Small intestine (tissue), 7 donors: ENCODE results near the gene CCDC178. TPM values are rescaled to one million over a fixed set of nuclear protein-coding genes. Genes with fewer than 3 reads are reported as not detected.

Experiments used
- DNase-seq, 2 donors: peaks; one replicate each; pipeline versions ENCODE4 v3.0.0 to v3.0.0-alpha.2; 2013
- FAIRE-seq: peaks from 2 replicates; lab custom pipeline; 2012; peaks lifted over from hg19 to GRCh38; lab: Jason Lieb, UNC
- H3K27ac ChIP-seq, 3 donors: one replicate each; pipeline ENCODE4 v1.5.1; 2013; ENCODE audit warnings: low read length in 2 of 3, mild to moderate bottlenecking in 2 of 3, control low read depth in 1 of 3, inconsistent platforms in 1 of 3, low read depth in 1 of 3, moderate library complexity in 1 of 3
- H3K27me3 ChIP-seq, 3 donors: one replicate each; pipeline ENCODE4 v1.6.1; 2013; ENCODE audit warnings: low read length in 3 of 3, inconsistent platforms in 1 of 3; ENCODE audit not compliant: control insufficient read depth in 3 of 3, insufficient read depth in 3 of 3
- H3K36me3 ChIP-seq, 3 donors: one replicate each; pipeline ENCODE4 v1.6.1; 2013; ENCODE audit warnings: low read length in 3 of 3, inconsistent platforms in 1 of 3, low read depth in 1 of 3, mild to moderate bottlenecking in 1 of 3, moderate library complexity in 1 of 3; ENCODE audit not compliant: control insufficient read depth in 3 of 3, insufficient read depth in 2 of 3
- H3K4me1 ChIP-seq, 3 donors: one replicate each; pipeline ENCODE4 v1.6.1; 2013; ENCODE audit warnings: low read length in 2 of 3, inconsistent platforms in 1 of 3, low read depth in 1 of 3, mild to moderate bottlenecking in 1 of 3, moderate library complexity in 1 of 3; ENCODE audit not compliant: control insufficient read depth in 3 of 3, insufficient read depth in 2 of 3
- H3K4me3 ChIP-seq, 3 donors: one replicate each; pipeline ENCODE4 v1.5.1; 2013; ENCODE audit warnings: low read length in 3 of 3, control low read depth in 1 of 3, inconsistent platforms in 1 of 3, low read depth in 1 of 3, mild to moderate bottlenecking in 1 of 3, moderate library complexity in 1 of 3
- H3K9me3 ChIP-seq, 2 donors: one replicate each; pipeline ENCODE4 v1.6.1; 2013; ENCODE audit warnings: low read depth in 1 of 2, low read length in 1 of 2; ENCODE audit not compliant: control insufficient read depth in 2 of 2, insufficient read depth in 1 of 2
- WGBS, 3 donors: extraction: QIAGEN DNeasy Blood & Tissue Kit; methylation state at CpG; one replicate each; pipeline ENCODE4 v1.1.7; 2013; 5-methylcytosine and 5-hydroxymethylcytosine counted together
- polyA plus RNA-seq, 4 donors: library from polyadenylated mRNA; stranded (reverse) in 3 of 4; unstranded in 1 of 4; fragments of 200-250 nt in 3 of 4; fragments of 120-200 nt in 1 of 4; gene quantifications; one replicate each; pipeline versions ENCODE4 v1.2.1 to v1.2.3, GENCODE V29; 2013
- donor health status: healthy with polysubstance abuse.
- donor health status: control.
- donor health status: control.
- donor health status: Bipolar disorder and iron deficiency.
- donor health status: healthy.

CCDC178 gene
- polyA plus RNA-seq, 4 donors, result 0.45 to 0.52 TPM; not detected in 2

- no peak for FAIRE-seq
- no peak overlapping the region for H3K4me3 ChIP-seq
- H3K4me1 ChIP-seq, result no peaks in the 10 kb centered on the region
- no peak overlapping the region for H3K27ac ChIP-seq
- 17 to 36% (median 20%) methylated on average over 2 of the region's 2 CpGs for WGBS, 3 donors
- H3K9me3 ChIP-seq, result no peaks in the 10 kb centered on the region
- no peaks in the 10 kb centered on the region for H3K27me3 ChIP-seq
- H3K36me3 ChIP-seq, result no peaks in the 10 kb centered on the region
- DNase-seq, result peak; percentile 3 to 50
These were observed 520.7 kb downstream of the CCDC178 start for GRCh38 chr18:32919799-32920198.

DNA sequence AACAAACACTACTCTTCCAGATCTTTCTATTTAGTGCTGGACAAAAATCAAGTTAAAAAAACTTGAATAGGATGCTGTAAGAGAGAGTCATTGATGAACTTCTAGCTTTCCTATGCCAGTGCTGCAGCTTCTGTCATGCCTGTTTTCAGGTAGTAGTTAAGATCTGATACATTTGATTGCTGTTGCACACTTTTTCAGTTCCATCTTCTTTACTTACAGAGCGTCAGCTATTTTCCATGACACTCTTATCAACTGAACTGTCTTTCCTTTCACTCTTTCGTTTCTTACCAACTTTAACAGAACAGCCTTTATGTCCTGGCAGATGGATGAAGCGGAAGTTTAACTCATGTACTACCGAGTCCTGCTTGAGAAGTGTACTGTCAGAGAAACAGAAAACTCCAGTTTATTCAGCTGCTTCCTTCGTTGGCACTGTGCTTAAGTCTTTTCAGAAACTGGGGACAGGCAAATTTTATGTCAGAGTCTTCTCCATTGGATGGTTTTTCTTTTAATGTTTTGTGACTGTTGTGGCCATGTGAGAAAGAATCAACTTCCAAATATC is 521.8 kb downstream of the CCDC178 start:
- Histone ChIP-seq H3K4me3 (no peak overlapping the region), H3K9me3 (no peaks in the 10 kb centered on the region), H3K4me1 (no peaks in the 10 kb centered on the region), H3K27ac (no peak overlapping the region), H3K36me3 (no peaks in the 10 kb centered on the region), H3K27me3 (no peaks in the 10 kb centered on the region)
- WGBS, 3 donors, result 58 to 70% (median 66%) methylated on average over 5 of the region's 5 CpGs
- FAIRE-seq (no peak), DNase-seq (no peak)

DNA sequence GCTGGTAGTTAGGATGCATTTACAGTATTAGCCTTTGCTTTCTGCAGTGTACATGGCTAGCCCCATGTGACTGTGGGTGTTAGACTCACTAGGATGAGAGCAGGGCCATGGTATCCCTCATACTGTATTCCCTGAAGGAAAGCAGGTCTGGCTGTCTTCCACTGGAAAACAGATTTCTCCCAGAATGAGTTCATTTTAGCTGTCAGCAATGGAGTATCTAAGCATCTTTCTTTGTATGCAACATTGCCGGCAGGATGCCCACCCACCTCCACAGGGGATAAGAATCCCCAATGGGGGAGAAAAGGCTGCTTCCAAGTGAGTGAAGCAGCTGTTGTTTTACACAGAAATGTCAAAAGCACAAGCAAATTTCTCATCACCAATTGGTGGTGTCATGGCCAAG is 525.0 kb downstream of the CCDC178 start:
- Histone ChIP-seq H3K4me3 (no peak overlapping the region), H3K27me3 (no peaks in the 10 kb centered on the region), H3K4me1 (no peaks in the 10 kb centered on the region), H3K36me3 (no peaks in the 10 kb centered on the region), H3K9me3 (no peaks in the 10 kb centered on the region), H3K27ac (no peak overlapping the region)
- 67 to 81% (median 74%) methylated on average over 1 of the region's 1 CpG for WGBS, 3 donors
- FAIRE-seq, result no peak
- DNase-seq, result no peak

DNA sequence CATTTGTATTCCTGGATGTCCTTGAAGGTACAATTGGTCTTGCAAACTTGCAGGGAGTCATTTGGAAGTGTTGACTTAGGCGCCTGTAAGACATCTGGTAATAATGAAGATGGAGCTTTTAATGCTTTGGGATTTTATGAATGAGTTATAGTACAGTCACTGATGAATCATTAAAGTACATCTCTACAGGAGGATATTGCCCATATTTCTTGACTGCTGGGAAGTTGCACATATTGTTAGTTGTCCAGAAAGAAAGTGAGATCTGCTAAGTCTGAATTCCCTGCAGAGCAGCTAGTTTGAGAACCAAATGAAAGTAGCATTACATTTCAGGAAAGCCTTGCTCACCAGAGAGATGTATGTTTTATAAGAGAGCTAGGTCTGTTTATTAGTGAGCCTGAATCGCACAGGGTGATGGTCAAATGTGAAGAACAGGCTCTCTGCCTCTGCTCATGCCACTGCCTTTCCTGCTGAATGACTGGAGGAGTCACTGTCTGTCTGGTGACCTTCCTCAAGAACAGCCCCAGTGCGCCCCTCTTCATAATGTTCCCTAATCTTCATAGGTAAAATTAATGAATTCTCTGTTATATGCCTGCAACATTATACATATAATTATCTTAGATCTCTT is 528.7 kb downstream of the CCDC178 start:
- 78 to 86% (median 82%) methylated on average over 3 of the region's 3 CpGs for WGBS, 3 donors
- FAIRE-seq (no peak), DNase-seq (no peak)
- Histone ChIP-seq H3K4me3 (no peak overlapping the region), H3K27me3 (no peaks in the 10 kb centered on the region), H3K4me1 (no peaks in the 10 kb centered on the region), H3K27ac (no peak overlapping the region), H3K36me3 (no peaks in the 10 kb centered on the region), H3K9me3 (no peaks in the 10 kb centered on the region)

GRCh38 chr18:32910694-32911296 is 529.7 kb downstream of the CCDC178 start:
- DNase-seq, result no peak
- Histone ChIP-seq H3K9me3 (no peaks in the 10 kb centered on the region), H3K4me3 (no peak overlapping the region), H3K27me3 (no peaks in the 10 kb centered on the region), H3K36me3 (no peaks in the 10 kb centered on the region), H3K4me1 (no peaks in the 10 kb centered on the region), H3K27ac (no peak overlapping the region)
- 71 to 75% (median 74%) methylated on average over 5 of the region's 5 CpGs for WGBS, 3 donors
- no peak for FAIRE-seq

- no peak overlapping the region for H3K27ac ChIP-seq
- FAIRE-seq, result no peak
- 43 to 62% (median 51%) methylated on average over 5 of the region's 5 CpGs for WGBS, 3 donors
These were observed 530.5 kb downstream of the CCDC178 start for GRCh38 chr18:32909798-32910561.

GRCh38 chr18:32908424-32908805 is 532.1 kb downstream of the CCDC178 start:
- DNase-seq (no peak), FAIRE-seq (no peak)
- WGBS, 3 donors, result 74 to 85% (median 80%) methylated on average over 7 of the region's 7 CpGs
- Histone ChIP-seq H3K4me3 (no peak overlapping the region), H3K27ac (no peak overlapping the region), H3K36me3 (no peaks in the 10 kb centered on the region), H3K4me1 (no peaks in the 10 kb centered on the region), H3K9me3 (no peaks in the 10 kb centered on the region), H3K27me3 (no peaks in the 10 kb centered on the region)

More at GRCh38 chr18:32909798-32910561, 530.5 kb downstream of the CCDC178 start:
- Histone ChIP-seq H3K4me3 (no peak overlapping the region), H3K9me3 (no peaks in the 10 kb centered on the region), H3K4me1 (no peaks in the 10 kb centered on the region), H3K27me3 (no peaks in the 10 kb centered on the region), H3K36me3 (no peaks in the 10 kb centered on the region)
- no peak for DNase-seq

DNA sequence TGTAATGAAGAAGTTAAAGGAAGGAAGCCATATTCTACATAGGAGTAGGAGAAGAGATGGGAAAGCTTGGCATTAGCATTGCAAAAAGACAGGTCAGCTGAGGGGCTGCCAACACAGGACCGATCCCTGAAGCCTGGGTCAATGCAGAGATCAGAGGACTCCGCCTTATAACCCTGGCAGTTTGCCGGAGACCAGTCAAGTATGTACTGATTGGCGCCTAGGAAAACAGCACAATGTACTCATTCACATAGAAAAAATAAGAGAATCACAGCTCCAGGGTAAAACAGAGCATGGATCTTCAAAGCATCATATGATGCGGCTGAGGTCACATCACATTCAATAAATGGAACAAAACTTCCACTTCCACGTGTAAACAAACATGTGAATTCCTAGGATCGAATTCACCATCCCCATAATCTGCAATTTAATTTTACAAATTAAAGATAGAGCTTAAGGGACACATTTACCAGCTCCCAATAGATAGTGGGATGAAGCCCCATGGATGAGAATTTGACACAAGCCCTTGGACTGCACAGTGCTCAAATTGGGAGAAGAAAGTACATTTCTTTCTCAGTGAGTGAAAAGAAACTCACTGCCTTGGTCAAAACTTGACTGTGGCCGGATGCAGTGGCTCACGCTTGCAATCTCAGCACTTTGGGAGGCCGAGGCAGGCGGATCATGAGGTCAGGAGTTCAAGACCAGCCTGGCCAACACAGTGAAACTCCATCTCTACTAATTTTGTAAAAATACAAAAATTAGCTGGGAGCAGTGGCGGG is 532.7 kb downstream of the CCDC178 start:
- Histone ChIP-seq H3K27me3 (no peaks in the 10 kb centered on the region), H3K36me3 (no peaks in the 10 kb centered on the region), H3K4me1 (no peaks in the 10 kb centered on the region), H3K4me3 (no peak overlapping the region), H3K27ac (no peak overlapping the region), H3K9me3 (no peaks in the 10 kb centered on the region)
- DNase-seq, result no peak
- 81 to 88% (median 84%) methylated on average over 12 of the region's 12 CpGs for WGBS, 3 donors
- FAIRE-seq, result no peak
